ENCODE data around the gene KRTAP10-2.

The KRTAP10-2 gene

DNA sequence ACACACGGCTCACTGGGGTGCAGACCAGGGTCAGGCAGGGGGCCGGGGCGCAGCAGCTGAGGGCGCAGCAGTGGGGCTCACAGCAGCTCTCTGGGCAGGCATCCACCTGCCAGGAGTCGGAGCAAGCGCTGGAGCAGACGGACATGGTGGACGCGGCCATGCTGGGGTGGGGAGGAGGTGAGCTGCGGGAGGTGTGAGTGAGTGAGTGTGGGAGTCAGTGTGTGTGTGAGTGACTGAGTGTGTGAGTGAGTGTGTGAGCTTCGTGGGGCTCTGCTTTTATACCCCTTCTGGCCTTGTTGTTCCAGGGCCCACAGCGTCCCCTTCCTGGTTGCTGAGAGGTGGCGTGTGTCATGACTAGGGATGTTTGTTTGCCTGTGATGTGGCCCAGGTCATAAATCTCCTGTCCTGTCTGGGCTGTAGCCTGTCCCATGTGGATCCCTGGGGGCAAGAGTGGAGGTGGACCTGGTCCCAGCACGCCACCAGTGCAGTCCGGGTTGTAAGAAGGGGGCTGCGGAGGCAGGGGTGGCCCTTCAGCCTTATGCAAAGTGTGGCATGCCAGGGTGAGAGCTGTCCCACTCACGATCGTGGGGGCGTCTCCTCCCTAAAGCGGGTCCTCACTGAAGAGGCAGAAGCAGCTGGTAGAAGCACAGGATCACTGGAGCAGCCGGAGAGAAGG is 11.2 kb downstream of the KRTAP10-2 start, which contains the start of gene KRTAP10-1:
Gene KRTAP10-1 (minus strand): TSS at position 205 of the 676 bp plus-strand sequence. CDS start 45 bp downstream, at position 160.
- no peak for DNase-seq (ENCODE audit: low read depth)

DNA sequence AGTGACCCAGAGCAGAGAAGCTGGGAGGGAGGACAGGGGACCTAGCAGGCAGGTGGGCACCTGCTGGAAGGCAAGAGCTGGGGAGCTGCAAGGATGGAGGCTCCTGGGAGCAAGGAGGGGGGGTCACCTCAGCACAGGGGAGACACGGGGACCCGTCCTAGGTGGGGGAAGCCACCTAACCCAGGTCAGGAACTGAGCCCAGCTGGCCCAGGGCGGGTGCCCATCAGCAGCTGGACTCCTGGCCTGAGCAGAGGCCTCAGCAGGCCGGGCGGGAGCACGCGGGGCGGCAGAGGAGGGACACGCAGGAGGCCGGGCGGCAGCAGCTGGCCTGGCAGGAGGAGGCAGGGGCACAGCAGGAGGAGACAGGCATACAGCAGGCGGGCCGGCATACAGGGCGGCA is 12.3 kb downstream of the KRTAP10-2 start:
- DNase-seq (ENCODE audit: low read depth): no peak

DNA sequence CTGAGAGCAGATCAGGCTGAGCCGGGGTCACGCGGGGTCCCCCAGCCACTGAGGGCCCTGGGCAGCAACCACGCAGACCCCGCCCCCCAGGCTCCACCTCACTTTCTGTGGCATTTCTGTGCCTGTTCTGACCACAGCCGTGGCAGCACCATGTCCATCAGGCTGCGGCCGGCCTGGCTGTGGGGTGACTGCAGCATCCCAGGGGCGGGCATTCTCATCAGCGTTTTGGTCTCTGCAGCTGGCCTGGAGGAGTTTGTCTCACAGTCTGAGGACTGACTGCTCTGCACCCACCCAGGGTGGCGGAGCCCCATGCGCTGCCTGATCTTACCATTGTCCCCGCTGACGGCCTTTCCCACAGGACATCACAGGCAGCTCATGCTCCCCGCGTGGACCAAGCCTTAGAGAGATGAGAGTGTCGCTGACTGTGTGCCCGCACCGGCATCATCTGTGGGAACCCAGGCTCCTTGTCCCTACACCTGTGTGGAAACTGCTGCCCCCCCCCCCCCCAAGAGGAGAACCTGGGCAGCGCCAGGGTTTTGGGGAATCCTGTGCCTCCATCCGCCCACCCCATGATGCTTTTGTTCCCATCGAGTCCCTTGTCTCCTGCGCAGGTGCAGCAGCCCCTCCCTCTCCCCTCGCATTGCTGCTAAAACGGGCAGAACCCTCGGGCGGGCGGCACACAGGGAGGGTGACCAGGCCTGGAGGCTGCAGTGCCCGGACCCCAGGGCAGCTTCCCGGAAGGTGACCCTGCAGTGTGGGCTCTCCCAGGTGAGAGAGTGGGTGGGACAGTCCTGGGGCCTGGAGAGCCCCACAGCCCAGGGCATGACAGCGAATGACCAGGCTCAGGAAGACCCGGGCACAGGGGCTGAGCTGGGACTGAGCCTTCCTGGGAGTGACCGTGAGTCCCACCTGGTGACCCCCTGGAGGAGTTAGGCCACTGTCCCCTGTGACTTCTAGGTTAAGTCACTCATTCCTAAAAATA is 13.1 kb downstream of the KRTAP10-2 start:
- no peak for DNase-seq (ENCODE audit: low read depth)

DNA sequence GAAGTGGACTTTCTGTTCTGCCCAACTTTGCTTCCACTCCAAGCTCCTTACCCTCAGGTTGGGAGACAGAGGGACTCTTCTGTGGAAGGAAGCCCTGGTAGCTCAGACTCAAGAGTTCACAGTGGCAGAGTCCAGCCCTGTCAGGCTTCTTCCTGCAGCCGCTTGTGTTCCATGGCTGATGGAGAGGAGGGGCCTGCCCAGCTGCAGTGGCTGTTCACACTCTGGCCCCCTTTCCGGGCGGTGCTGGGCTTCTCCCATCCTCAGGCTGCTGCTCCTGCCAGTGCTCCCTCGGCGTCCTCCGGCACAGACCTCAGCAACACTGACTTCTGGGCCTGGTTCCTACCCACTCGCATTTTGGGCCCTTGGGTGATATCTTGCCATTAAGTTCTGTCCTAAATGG is 15.3 kb downstream of the KRTAP10-2 start:
- DNase-seq (ENCODE audit: low read depth): no peak

DNA sequence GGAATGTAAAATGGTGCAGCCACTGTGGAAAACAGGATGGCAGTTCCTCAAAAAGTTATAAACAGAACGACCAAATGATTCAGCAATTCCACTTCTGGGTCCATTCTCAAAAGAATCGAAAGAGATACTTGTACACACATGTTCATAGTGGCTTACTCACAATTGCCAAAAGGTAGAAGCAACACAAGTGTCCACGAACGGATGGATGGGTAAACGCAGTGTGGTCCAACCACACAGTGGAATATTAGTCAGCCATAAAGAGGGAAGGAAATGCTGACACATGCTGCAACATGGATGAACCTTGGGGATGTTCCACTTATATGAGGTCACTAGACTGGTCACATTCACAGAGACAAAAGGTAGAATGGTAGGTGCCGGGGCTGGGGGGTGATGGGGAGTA is 16.6 kb downstream of the KRTAP10-2 start:
- DNase-seq (ENCODE audit: low read depth): no peak

DNA sequence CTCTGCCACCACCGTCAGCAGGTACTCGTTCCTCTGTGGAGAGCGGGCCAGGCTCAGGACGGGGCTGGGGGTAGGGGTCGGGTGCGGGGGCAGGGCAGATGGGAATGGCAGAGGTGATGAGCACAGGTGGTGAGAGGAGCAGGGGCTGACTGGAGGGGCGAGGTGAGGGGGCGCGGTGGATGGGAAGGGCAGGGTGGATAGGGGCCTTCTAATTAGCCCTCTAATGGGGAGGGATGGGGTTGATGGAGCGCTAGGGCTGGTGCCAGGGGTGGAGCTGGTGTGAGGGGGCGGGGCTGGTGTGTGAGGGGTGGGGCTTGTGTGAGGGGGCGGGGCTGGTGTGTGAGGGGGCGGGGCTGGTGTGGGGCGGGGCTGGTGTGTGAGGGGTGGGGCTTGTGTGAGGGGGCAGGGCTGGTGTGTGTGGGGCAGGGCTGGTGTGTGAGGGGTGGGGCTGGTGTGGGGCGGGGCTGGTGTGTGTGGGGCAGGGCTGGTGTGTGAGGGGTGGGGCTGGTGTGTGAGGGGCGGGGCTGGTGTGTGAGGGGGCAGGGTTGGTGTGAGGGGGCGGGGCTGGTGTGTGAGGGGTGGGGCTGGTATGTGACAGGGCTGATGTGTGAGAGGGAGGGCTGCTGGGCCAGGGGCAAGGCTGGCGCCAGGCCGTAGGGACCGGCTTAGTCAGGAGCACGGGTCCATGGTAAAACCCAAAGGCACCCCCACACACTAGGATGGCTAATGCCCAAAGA is 17.2 kb downstream of the KRTAP10-2 start:
- DNase-seq (ENCODE audit: low read depth): no peak

DNA sequence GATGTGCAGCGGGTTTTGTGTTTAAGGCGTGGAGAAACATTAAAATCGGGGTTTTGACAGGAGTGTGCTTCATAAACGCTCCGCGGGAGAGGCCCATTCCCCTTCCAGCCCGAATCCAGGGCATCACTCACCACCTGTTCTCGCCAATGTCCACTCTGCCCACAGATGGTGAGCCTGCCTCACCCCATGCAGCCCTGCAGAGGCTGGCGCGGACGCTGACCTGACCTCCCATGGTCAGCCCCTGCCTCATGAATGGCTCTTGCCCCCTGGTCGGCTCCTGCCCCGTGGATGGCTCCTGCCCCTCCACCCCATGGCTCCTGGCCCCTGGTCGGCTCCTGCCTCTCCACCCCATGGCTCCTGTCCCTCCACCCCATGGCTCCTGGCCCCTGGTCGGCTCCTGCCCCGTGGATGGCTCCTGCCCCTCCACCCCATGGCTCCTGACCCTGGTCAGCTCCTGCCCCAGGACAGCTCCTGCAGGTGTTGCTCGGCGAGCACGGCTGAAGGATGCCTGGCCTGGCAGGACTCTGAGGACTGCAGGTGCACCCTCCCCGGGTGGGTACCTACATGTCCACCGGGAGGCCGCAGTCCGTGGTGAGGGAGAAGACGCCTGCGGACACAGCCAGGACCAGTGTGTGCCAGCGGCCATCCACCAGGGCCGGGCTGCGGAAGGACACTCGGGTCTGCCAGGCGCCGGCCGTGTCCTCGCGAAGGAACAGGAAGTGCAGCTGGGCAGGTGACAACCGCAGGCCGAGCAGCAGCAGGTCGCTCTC is 18.0 kb downstream of the KRTAP10-2 start:
- no peak for DNase-seq (ENCODE audit: low read depth)

DNA sequence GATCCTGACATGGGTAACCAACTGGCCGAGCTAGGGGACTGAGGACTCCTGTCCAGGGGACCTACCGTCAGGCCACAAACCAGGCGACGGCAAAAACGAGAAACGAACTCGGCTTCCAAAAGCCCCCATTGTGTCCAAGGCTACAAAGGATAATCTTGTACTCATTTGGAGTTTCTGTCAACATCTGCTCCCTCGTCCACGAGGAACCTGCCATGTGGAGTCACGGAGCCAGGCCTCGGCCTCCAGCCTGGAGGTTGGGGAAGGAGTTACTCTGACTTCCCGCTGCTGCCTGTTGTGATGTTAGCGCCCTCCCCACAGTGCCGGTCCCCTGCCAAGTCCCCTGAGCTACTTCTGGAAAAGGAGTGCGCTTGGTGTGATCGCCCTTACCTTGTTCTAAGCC is 18.6 kb downstream of the KRTAP10-2 start:
- DNase-seq (ENCODE audit: low read depth): no peak

DNA sequence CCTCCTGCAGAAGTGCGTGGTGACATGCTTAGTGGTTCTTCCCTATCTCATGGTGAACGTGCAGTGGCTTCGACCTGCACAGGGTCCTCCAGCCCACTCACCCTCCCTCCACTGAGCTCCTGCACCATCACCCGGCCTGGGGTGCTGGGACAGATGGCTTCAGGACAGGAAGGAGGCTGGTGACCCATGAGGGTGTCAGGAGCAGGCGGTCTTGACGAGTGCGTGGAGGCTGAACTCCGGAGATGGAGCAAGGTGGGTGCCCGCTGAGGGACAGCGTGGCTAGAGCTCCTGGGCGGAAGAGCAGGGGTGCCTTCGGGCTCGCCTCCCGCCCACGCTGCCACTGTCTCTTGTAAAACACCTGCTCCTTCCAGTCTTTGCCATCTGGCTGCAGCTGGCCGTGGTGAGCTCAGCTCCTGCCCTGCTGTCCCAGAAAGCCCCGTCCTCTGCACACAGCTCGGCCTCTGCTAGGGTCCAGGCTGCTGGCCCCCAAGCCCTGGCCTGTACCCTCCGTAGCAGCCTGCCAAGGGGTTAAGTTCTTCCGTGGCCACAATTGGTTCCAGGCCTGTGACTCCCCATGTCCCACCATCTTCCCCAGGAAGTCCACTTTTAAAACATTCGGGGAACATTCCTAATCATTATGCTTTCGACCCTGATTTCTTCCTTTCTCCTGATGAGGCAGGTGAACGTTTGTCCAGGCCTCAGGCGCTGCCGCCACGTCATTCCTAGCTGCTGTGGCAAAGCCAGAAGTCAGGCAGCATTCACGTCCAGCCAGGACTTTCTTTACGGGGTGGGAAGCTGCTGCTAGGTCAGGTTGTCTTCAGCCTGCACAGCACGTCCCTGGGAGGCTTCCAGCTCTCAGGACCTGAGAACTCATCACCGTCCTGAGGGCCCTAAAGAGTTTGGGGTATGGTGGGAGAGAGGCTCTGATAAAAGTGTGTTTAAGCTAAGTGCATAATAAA is 19.4 kb downstream of the KRTAP10-2 start:
- DNase-seq (ENCODE audit: low read depth): no peak

DNA sequence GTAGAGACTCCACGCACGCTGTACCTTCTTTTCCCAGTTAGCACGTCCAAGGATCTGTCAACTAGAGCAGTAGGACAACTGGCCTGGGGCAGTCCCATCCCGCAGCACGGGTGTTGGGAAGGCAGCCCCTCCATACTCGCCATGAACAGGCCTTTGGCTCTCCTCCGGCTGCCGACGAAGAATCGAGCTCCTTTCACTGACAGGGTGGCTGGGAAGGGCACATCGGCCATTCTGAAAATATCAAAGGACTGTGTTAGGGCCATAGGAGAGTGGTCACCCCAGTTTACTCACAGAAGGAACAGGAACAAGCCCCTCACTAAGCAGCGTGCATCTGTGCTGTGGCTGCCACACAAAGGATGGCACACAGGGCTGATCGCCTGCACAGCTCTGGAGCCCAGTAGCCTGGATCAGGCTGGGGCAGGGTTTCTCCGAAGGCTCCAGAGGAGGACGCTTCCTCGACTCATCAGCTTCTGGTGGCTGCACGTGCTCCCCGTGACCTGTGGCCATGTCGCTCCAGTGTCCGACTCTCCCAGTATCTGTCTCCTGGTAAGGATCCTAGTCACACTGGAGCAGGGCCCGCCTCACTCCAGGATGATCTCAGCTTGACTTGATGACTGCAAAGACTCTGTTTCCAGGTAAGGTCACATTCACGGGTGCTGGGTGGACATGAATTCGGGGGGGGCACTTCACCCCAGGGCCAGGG is 20.3 kb downstream of the KRTAP10-2 start:
- DNase-seq (ENCODE audit: low read depth): no peak

DNA sequence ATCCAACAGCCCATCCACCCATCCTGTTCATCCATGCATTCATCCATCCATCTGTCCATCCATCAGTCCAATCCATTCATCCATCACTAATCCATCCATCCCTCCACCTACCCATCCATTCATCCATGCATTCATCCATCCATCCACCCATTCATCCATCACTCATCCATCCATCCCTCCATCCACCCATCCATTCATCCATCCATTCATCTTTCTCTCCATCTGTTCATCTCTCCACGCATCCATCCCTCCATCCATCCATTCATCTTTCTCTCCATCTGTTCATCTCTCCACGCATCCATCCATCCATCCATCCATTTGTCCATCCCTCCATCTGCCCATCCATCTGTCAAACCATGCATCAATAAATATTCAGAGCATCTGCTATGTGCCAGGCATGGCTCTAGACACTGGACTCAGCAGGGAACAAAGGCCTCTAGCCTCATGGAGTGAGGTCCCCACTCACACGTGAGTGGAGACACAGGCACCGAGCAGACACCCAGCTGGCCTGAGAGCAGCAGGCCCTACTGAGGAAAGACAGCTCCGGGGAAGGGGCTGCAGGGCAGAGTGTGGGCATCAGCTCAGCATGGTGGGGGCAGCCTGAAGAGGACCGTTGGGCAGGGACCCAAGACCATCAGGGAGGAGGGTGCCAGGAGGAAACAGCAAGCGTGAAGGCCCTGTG is 20.9 kb downstream of the KRTAP10-2 start:
- no peak for DNase-seq (ENCODE audit: low read depth)

DNA sequence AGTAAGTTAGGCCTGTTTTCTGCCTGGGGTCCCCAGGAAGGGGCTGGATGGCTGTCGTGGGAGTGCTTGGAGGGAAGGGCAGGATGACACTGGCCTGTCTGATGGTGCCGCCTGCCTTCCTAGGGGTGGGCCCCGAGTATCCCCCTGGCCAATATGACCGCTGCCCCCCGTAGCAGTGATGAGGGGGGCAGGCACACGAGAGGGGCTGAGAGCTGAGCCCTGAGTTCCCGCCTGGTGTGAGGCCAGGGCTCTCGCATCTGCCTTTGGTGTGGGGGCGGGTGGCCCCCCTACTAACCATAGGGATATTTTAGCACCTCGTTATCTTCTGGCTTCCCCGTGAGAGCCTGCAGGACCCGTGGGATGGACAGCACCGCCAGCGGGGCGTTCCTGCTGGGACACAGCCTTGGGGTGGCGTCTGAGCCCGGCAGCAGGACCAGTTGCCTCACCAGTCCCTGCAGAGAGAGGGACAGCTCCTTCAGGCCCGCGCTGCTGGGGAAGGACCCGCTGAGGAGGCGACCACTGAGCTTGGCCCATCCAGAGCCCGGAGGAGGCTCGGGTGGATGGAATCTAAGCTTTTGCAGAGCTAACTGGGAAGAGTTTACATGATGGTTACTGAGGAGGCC is 21.7 kb downstream of the KRTAP10-2 start:
- no peak for DNase-seq (ENCODE audit: low read depth)

DNA sequence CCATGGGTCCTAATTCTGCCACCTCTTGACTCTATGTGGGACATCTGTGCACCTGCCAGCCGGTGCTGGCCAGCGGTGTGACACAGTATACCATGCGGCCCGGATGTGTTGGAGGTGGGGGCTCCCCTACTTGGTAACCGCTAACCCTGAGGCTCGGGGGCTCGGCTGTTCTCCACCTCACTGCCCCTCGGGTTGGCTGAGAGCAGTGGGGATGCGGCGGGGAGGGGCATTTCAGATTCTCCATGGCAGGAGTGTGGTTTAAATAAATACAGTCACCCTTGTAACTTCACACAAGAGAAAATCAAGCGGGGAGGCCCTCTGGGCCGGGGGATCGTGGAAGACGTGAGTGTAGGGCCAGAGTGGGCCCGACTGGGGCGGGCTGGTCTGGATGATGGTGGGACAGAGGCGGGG is 22.3 kb downstream of the KRTAP10-2 start:
- no peak for DNase-seq (ENCODE audit: low read depth)

DNA sequence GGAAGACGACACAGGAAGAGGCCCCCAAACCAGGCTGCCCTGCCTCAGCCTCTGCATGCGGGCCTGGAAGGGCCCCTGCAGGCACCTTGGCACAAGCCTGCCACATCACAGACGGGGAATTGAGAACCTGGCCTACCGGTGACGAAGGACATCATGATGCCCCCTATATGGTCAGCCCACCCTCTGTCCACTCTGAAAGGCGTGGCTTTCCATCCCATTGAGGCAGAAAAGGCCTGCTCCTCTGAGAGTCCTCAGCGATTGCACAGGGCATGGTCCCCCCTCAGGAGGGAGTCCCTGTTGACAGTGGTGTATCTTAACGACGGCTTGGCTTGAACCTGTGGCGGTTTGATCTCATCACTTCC is 22.7 kb downstream of the KRTAP10-2 start:
- no peak for DNase-seq (ENCODE audit: low read depth)

DNA sequence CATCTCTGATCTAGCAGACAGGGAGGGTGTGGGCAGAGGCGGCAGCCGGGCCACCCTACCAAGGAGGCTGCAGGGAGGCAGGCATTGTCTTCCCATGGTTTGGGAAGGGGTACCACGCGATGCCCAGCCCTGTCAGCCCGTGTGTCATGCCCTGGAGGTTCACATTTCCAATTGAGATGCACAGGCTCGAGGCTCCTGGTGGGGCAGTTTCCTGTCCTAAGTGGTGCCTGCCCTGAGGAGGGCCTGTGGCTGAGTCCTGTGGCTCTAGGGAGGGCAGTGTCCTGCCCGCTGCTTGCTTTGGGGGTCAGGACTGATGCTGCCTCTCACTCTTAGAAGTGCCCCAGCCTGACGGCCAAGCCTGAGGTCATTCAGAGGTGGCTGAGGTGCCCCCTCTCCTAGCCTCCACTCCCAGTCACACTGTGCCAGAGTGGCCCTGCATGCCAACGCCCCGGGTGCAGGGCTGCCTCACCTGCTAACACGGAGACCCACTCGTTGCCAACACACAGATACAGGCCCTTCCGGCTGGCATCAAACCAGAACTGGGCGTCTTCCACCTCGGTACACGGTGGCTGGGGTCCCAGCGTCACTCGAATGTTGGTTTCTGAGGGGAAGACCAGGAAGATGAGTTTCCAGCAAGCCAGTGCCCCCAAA is 23.2 kb downstream of the KRTAP10-2 start:
- DNase-seq (ENCODE audit: low read depth): no peak

DNA sequence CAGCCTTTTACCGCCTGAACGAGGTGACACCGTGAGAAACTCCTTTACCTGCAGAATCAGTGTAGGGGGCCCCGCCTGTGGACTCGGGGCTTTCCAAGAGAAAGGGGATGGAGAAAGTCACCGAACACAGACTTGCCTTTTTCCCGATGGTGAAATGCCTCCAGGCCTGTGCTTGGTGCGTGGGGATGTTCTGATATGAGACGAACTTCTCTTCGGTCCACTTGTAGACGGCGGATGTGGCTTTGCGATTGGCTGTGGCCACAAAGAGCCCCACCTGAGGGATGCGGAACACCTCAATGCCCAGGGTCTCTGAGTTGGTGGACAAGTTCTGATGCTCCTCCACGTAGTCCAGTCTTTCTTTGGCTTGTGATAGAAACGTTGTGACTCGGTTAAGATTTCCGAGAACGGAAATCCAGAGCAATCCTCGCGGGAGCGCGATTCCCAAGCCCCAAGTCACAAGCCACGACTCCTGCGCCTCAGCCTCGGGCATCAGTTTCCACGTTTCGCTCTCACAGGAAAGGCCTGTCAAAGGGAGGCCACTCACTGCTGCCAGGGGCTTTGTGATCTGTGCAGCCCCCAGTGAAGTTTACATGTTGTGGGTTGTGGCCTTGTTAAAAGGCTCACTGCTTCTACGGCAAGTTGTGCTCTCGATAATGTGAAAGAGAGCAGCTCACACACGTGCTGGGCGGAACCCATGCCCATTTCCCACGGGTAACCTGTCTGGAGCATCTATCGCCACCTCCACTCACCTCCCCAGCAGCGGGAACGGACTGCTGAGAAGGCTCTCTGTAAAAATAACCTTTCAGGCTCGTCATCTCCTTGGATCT is 23.9 kb downstream of the KRTAP10-2 start:
- no peak for DNase-seq (ENCODE audit: low read depth)

All from stimulated activated CD8-positive, alpha-beta memory T cell treated with anti-CD3 and anti-CD28 coated beads, Interleukin-7, amount 100 ng/mL, for 24 hours (primary cell).